Mesenchymal stem cell (in vitro differentiated cells and primary cell): Measurements from ENCODE around the gene RPS15.

Experiments used
- DNase-seq: peaks from one replicate; pipeline ENCODE4 v3.0.0-alpha.2; 2013
- H2AFZ ChIP-seq: one replicate; pipeline ENCODE4 v1.6.1; 2013; ENCODE audit warnings: low read depth, mild to moderate bottlenecking, control low read depth, inconsistent platforms, low read length, moderate library complexity
- H2AK5ac ChIP-seq: 2 replicates; pipeline ENCODE4 v1.6.1; 2013; ENCODE audit warnings: low read length, moderate library complexity, mild to moderate bottlenecking, inconsistent platforms; ENCODE audit not compliant: severe bottlenecking
- H2BK120ac ChIP-seq: one replicate; pipeline ENCODE4 v1.6.1; 2013; ENCODE audit warnings: low read depth, mild to moderate bottlenecking, inconsistent platforms, low read length, moderate library complexity
- H2BK12ac ChIP-seq, 2 experiments: one replicate each; pipeline ENCODE4 v1.6.1; 2013; ENCODE audit warnings: inconsistent platforms in 2 of 2, low read length in 2 of 2, mild to moderate bottlenecking in 2 of 2, moderate library complexity in 2 of 2, control low read depth in 1 of 2
- H2BK15ac ChIP-seq: one replicate; pipeline ENCODE4 v1.6.1; 2013; ENCODE audit warnings: mild to moderate bottlenecking, low read depth, inconsistent platforms; ENCODE audit not compliant: poor library complexity, severe bottlenecking
- H2BK5ac ChIP-seq: 2 replicates; pipeline ENCODE4 v1.6.1; 2013; ENCODE audit warnings: low read depth, mild to moderate bottlenecking, low read length, control low read depth, inconsistent platforms; ENCODE audit not compliant: poor library complexity, severe bottlenecking
- H3K14ac ChIP-seq, 2 experiments: one replicate each; pipeline ENCODE4 v1.6.1; 2013; ENCODE audit warnings: inconsistent platforms in 2 of 2, low read length in 2 of 2, control low read depth in 1 of 2, mild to moderate bottlenecking in 1 of 2, moderate library complexity in 1 of 2
- H3K18ac ChIP-seq, 2 experiments: one replicate each; pipeline ENCODE4 v1.6.1; 2013; ENCODE audit warnings: inconsistent platforms in 2 of 2, low read length in 2 of 2, control low read depth in 1 of 2, low read depth in 1 of 2, mild to moderate bottlenecking in 1 of 2
- H3K23ac ChIP-seq, 2 experiments: one replicate each; pipeline ENCODE4 v1.6.1; 2013; ENCODE audit warnings: inconsistent platforms in 2 of 2, low read length in 2 of 2, mild to moderate bottlenecking in 2 of 2, moderate library complexity in 2 of 2, control low read depth in 1 of 2
- H3K27ac ChIP-seq: 2 replicates; pipeline ENCODE4 v1.5.1; 2013; ENCODE audit warnings: mild to moderate bottlenecking, moderate library complexity, low read length, control low read depth, inconsistent platforms; ENCODE audit not compliant: poor library complexity, severe bottlenecking
- H3K27me3 ChIP-seq, 2 experiments: 2 replicates each; pipeline versions ENCODE4 v1.6.1 to v1.7.0; 2013; ENCODE audit warnings: low read length in 2 of 2, mild to moderate bottlenecking in 2 of 2, moderate library complexity in 2 of 2, control low read depth in 1 of 2, inconsistent platforms in 1 of 2; ENCODE audit not compliant: control insufficient read depth in 1 of 2, insufficient read depth in 1 of 2
- H3K36me3 ChIP-seq, 2 experiments: 2 replicates each; pipeline versions ENCODE4 v1.6.1 to v1.7.0; 2013; ENCODE audit warnings: low read length in 2 of 2, control low read depth in 1 of 2, inconsistent platforms in 1 of 2, low read depth in 1 of 2, mild to moderate bottlenecking in 1 of 2; ENCODE audit not compliant: insufficient read depth in 2 of 2, control insufficient read depth in 1 of 2
- H3K4ac ChIP-seq, 2 experiments: one replicate each; pipeline ENCODE4 v1.6.1; 2013; ENCODE audit warnings: inconsistent platforms in 2 of 2, low read length in 2 of 2, mild to moderate bottlenecking in 2 of 2, moderate library complexity in 2 of 2, control low read depth in 1 of 2, low read depth in 1 of 2
- H3K4me1 ChIP-seq: 2 replicates; pipeline ENCODE4 v1.6.1; 2013; ENCODE audit warnings: low read depth, low read length, control low read depth; ENCODE audit not compliant: control insufficient read depth, insufficient read depth
- H3K4me2 ChIP-seq: 2 replicates; pipeline ENCODE4 v1.6.1; 2013; ENCODE audit warnings: low read length, mild to moderate bottlenecking, inconsistent platforms; ENCODE audit not compliant: poor library complexity, severe bottlenecking
- H3K4me3 ChIP-seq, 2 experiments: 2 replicates each; pipeline versions ENCODE4 v1.5.1 to v1.7.0; 2013; ENCODE audit warnings: low read length in 2 of 2, mild to moderate bottlenecking in 2 of 2, control low read depth in 1 of 2, low read depth in 1 of 2; ENCODE audit not compliant: insufficient read depth in 1 of 2
- H3K79me1 ChIP-seq: replicated peaks from 2 replicates; pipeline ENCODE4 v1.6.1; 2013; ENCODE audit warnings: mild to moderate bottlenecking, control low read depth, low read length, inconsistent platforms; ENCODE audit not compliant: poor library complexity, severe bottlenecking
- H3K9ac ChIP-seq: 2 replicates; pipeline ENCODE4 v1.7.0; 2013; ENCODE audit warnings: mild to moderate bottlenecking, low read length, moderate library complexity
- H3K9me3 ChIP-seq: 2 replicates; pipeline ENCODE4 v1.7.0; 2013; ENCODE audit warnings: mild to moderate bottlenecking, low read length; ENCODE audit not compliant: control insufficient read depth
- H4K8ac ChIP-seq: one replicate; pipeline ENCODE4 v1.6.1; 2013; ENCODE audit warnings: inconsistent platforms, mild to moderate bottlenecking, low read length, moderate library complexity
- H4K91ac ChIP-seq: one replicate; pipeline ENCODE4 v1.6.1; 2013; ENCODE audit warnings: mild to moderate bottlenecking, low read length, inconsistent platforms
- WGBS: methylation state at CpG from one replicate; pipeline ENCODE4 v1.1.7; 2013; ENCODE audit warnings: mixed read lengths; 5-methylcytosine and 5-hydroxymethylcytosine counted together

The RPS15 gene

GRCh38 chr19:1456121-1456900 lies 18.1 kb downstream of the RPS15 start:
- H2BK12ac ChIP-seq, result no peak overlapping the region
- H3K14ac ChIP-seq, result no peak overlapping the region
- H3K4me1 ChIP-seq, result peaks cover 11% of the 10 kb centered on the region
- no peak overlapping the region for H4K91ac ChIP-seq
- no peak overlapping the region for H3K23ac ChIP-seq
- peaks cover 47 to 71% of the 10 kb centered on the region in 2 experiments for H3K27me3 ChIP-seq
- H3K4me3 ChIP-seq, result no peak overlapping the region
- H3K9ac ChIP-seq, result no peak overlapping the region
- 79% methylated on average over 40 of the region's 43 CpGs for WGBS
- no peak overlapping the region for H3K18ac ChIP-seq
- H2BK120ac ChIP-seq, result no peak overlapping the region
- H3K4ac ChIP-seq, result no peak overlapping the region
- no peak overlapping the region for H2BK5ac ChIP-seq
- H3K36me3 ChIP-seq, result peaks cover 0 to 20% of the 10 kb centered on the region in 2 experiments
- H3K9me3 ChIP-seq, result no peaks in the 10 kb centered on the region
- DNase-seq, result no peak
- no peak overlapping the region for H4K8ac ChIP-seq
- no peaks in the 10 kb centered on the region for H3K79me1 ChIP-seq
- H2AFZ ChIP-seq, result no peak overlapping the region
- no peak overlapping the region for H2AK5ac ChIP-seq
- H3K27ac ChIP-seq, result no peak overlapping the region
- H3K4me2 ChIP-seq, result no peak overlapping the region
- no peak overlapping the region for H2BK15ac ChIP-seq

- H3K27ac ChIP-seq, result no peak overlapping the region
- no peak overlapping the region for H2BK15ac ChIP-seq
- DNase-seq, result no peak
- WGBS, result 37% methylated on average over 48 of the region's 48 CpGs
- H3K9ac ChIP-seq, result no peak overlapping the region
- H3K36me3 ChIP-seq, result peaks cover 0 to 20% of the 10 kb centered on the region in 2 experiments
- no peak overlapping the region for H3K23ac ChIP-seq
- H3K18ac ChIP-seq, result no peak overlapping the region
- no peaks in the 10 kb centered on the region for H3K9me3 ChIP-seq
- H3K27me3 ChIP-seq, result peaks cover 38 to 62% of the 10 kb centered on the region in 2 experiments
- no peak overlapping the region for H3K4ac ChIP-seq
- no peak overlapping the region for H2BK120ac ChIP-seq
- H4K91ac ChIP-seq, result no peak overlapping the region
- H2AK5ac ChIP-seq, result no peak overlapping the region
- H2BK5ac ChIP-seq, result no peak overlapping the region
- H3K14ac ChIP-seq, result no peak overlapping the region
- H3K4me1 ChIP-seq, result peaks cover 11% of the 10 kb centered on the region
- H2AFZ ChIP-seq, result no peak overlapping the region
- H3K4me2 ChIP-seq, result no peak overlapping the region
- H3K4me3 ChIP-seq, result no peak overlapping the region
- no peak overlapping the region for H4K8ac ChIP-seq
- H3K79me1 ChIP-seq, result no peaks in the 10 kb centered on the region
- H2BK12ac ChIP-seq, result no peak overlapping the region
These were observed 19.0 kb downstream of the RPS15 start for GRCh38 chr19:1457031-1457739.

GRCh38 chr19:1457892-1458291 lies 19.7 kb downstream of the RPS15 start:
- WGBS, result 79% methylated on average over 16 of the region's 16 CpGs
- H4K91ac ChIP-seq, result no peak overlapping the region
- no peak overlapping the region for H3K14ac ChIP-seq
- no peak overlapping the region for H3K4me2 ChIP-seq
- H2BK12ac ChIP-seq, result no peak overlapping the region
- no peak overlapping the region for H4K8ac ChIP-seq
- no peak overlapping the region for H2BK5ac ChIP-seq
- H3K79me1 ChIP-seq, result no peaks in the 10 kb centered on the region
- no peak overlapping the region for H3K23ac ChIP-seq
- H2AK5ac ChIP-seq, result no peak overlapping the region
- H3K27me3 ChIP-seq, result peaks cover 31 to 55% of the 10 kb centered on the region in 2 experiments
- H3K9me3 ChIP-seq, result no peaks in the 10 kb centered on the region
- H3K9ac ChIP-seq, result no peak overlapping the region
- no peak for DNase-seq
- peaks cover 11% of the 10 kb centered on the region for H3K4me1 ChIP-seq
- no peak overlapping the region for H2AFZ ChIP-seq
- H3K36me3 ChIP-seq, result peaks cover 0 to 20% of the 10 kb centered on the region in 2 experiments
- no peak overlapping the region for H3K4ac ChIP-seq
- H3K18ac ChIP-seq, result no peak overlapping the region
- no peak overlapping the region for H3K4me3 ChIP-seq
- H3K27ac ChIP-seq, result no peak overlapping the region
- no peak overlapping the region for H2BK120ac ChIP-seq
- H2BK15ac ChIP-seq, result no peak overlapping the region

GRCh38 chr19:1459479-1459878 lies 21.3 kb downstream of the RPS15 start:
- H2AK5ac ChIP-seq, result no peak overlapping the region
- no peak overlapping the region for H3K23ac ChIP-seq
- no peak overlapping the region for H2BK12ac ChIP-seq
- 80% methylated on average over 8 of the region's 9 CpGs for WGBS
- no peak overlapping the region for H2AFZ ChIP-seq
- H3K4me2 ChIP-seq, result no peak overlapping the region
- H4K91ac ChIP-seq, result no peak overlapping the region
- H3K9me3 ChIP-seq, result no peaks in the 10 kb centered on the region
- H4K8ac ChIP-seq, result no peak overlapping the region
- H3K9ac ChIP-seq, result no peak overlapping the region
- no peak overlapping the region for H3K27ac ChIP-seq
- no peak for DNase-seq
- no peaks in the 10 kb centered on the region for H3K79me1 ChIP-seq
- no peak overlapping the region for H3K4me3 ChIP-seq
- no peak overlapping the region for H2BK5ac ChIP-seq
- H3K4ac ChIP-seq, result no peak overlapping the region
- no peak overlapping the region for H3K18ac ChIP-seq
- no peak overlapping the region for H2BK120ac ChIP-seq
- H3K4me1 ChIP-seq, result peaks cover 11% of the 10 kb centered on the region
- H3K36me3 ChIP-seq, result peaks cover 0 to 20% of the 10 kb centered on the region in 2 experiments
- H2BK15ac ChIP-seq, result no peak overlapping the region
- H3K14ac ChIP-seq, result peak overlapping the region in 1 of 2 experiments; percentile 11
- H3K27me3 ChIP-seq, result peaks cover 25 to 41% of the 10 kb centered on the region in 2 experiments
